GM23338 (cell line): ENCODE data around the gene SCFD1. TPM values are rescaled to one million over a fixed set of nuclear protein-coding genes. Genes with fewer than 3 reads are reported as not detected.

Experiments used
- ATAC-seq: fragments of 200-7000 bp; cut with Tn5 transposase; 3 replicates; pipeline ENCODE4 v1.9.1; 2020
- DNase-seq: peaks from one replicate; pipeline ENCODE4 v3.0.0-alpha.2; 2015; ENCODE audit warnings: low spot score
- H2AFZ ChIP-seq: fragments of 200-600 bp; sonication (generic); 2 replicates; pipeline ENCODE4 v1.8.0; 2016; ENCODE audit warnings: antibody characterized with exemption, mild to moderate bottlenecking, moderate library complexity
- H3F3A ChIP-seq: fragments of 200-600 bp; sonication (generic); replicated peaks from 2 replicates; pipeline ENCODE4 v1.8.0; 2017; ENCODE audit warnings: antibody characterized with exemption, mixed run types, low read depth
- H3K27ac ChIP-seq: fragments of 200-600 bp; sonication (generic); 2 replicates; pipeline ENCODE4 v1.6.1; 2016; ENCODE audit warnings: low read depth
- H3K27me3 ChIP-seq: fragments of 200-600 bp; sonication (generic); 2 replicates; pipeline ENCODE4 v1.8.0; 2016; ENCODE audit warnings: mild to moderate bottlenecking, mixed run types, moderate library complexity; ENCODE audit not compliant: insufficient read depth
- H3K36me3 ChIP-seq: fragments of 200-600 bp; sonication (generic); 2 replicates; pipeline ENCODE4 v1.8.0; 2016; ENCODE audit warnings: mild to moderate bottlenecking; ENCODE audit not compliant: insufficient read depth
- H3K4me1 ChIP-seq: fragments of 200-600 bp; sonication (generic); 2 replicates; pipeline ENCODE4 v1.8.0; 2016; ENCODE audit warnings: mild to moderate bottlenecking, moderate library complexity; ENCODE audit not compliant: insufficient read depth
- H3K4me2 ChIP-seq: fragments of 200-600 bp; sonication (generic); 2 replicates; pipeline ENCODE4 v1.7.1; 2017; ENCODE audit warnings: mixed run types
- H3K4me3 ChIP-seq: fragments of 200-600 bp; sonication (generic); 2 replicates; pipeline ENCODE4 v1.6.1; 2016; ENCODE audit warnings: mixed run types
- H3K79me2 ChIP-seq: fragments of 200-600 bp; sonication (generic); replicated peaks from 2 replicates; pipeline ENCODE4 v1.8.0; 2017; ENCODE audit warnings: mild to moderate bottlenecking; ENCODE audit not compliant: insufficient read depth
- H3K9me2 ChIP-seq: fragments of 200-600 bp; sonication (generic); 2 replicates; pipeline ENCODE4 v1.8.0; 2017; ENCODE audit not compliant: insufficient read depth
- H4K20me1 ChIP-seq: fragments of 200-600 bp; sonication (generic); replicated peaks from 2 replicates; pipeline ENCODE4 v1.8.0; 2017; ENCODE audit warnings: mild to moderate bottlenecking; ENCODE audit not compliant: insufficient read depth
- H3K27ac Mint-ChIP-seq: 2 replicates; pipeline ENCODE4 v1.8.0; 2020; ENCODE audit warnings: inconsistent platforms, mild to moderate bottlenecking, moderate library complexity, mixed read lengths
- H3K27me3 Mint-ChIP-seq: 3 replicates; pipeline ENCODE4 v1.8.0; 2022; ENCODE audit warnings: low read depth, mild to moderate bottlenecking, moderate library complexity, mixed read lengths, inconsistent platforms; ENCODE audit not compliant: insufficient read depth, poor library complexity
- H3K36me3 Mint-ChIP-seq: 3 replicates; pipeline ENCODE4 v1.8.0; 2021; ENCODE audit warnings: low read depth, mild to moderate bottlenecking, inconsistent platforms, moderate library complexity, mixed read lengths
- H3K4me1 Mint-ChIP-seq: 3 replicates; pipeline ENCODE4 v1.8.0; 2020; ENCODE audit warnings: mild to moderate bottlenecking, inconsistent platforms, mixed read lengths
- H3K4me3 Mint-ChIP-seq: 3 replicates; pipeline ENCODE4 v1.8.0; 2021; ENCODE audit warnings: moderate library complexity, mild to moderate bottlenecking, inconsistent platforms, mixed read lengths
- H3K9me3 Mint-ChIP-seq: 3 replicates; pipeline ENCODE4 v1.8.0; 2020; ENCODE audit warnings: moderate library complexity, mild to moderate bottlenecking, inconsistent platforms, mixed read lengths
- CREB1 ChIP-seq: fragments of 250-450 bp; sonication (Bioruptor Pico); IDR thresholded peaks from 2 replicates; pipeline ENCODE4 v1.5.0; 2020; ENCODE audit warnings: low read depth, mild to moderate bottlenecking, moderate library complexity
- EZH2phosphoT487 ChIP-seq: fragments of 200-600 bp; sonication (generic); IDR thresholded peaks from one replicate; pipeline ENCODE4 v1.8.1; 2018; ENCODE audit warnings: antibody characterized with exemption; ENCODE audit not compliant: unreplicated experiment
- STAT1 ChIP-seq: IDR thresholded peaks from one replicate; pipeline ENCODE4 v1.6.1; 2016; ENCODE audit warnings: antibody characterized with exemption; ENCODE audit not compliant: unreplicated experiment
- ZNF114 ChIP-seq: fragments of 250-450 bp; sonication (Bioruptor Pico); IDR thresholded peaks from 2 replicates; pipeline ENCODE4 v1.5.0; 2020; ENCODE audit warnings: mild to moderate bottlenecking, moderate library complexity
- polyA plus RNA-seq: library from polyadenylated mRNA; unstranded; fragments of >200 nt; fragmentation: Nextera tagmentation; extraction: Ambion mirVana; gene quantifications from 2 replicates; pipeline ENCODE4 v1.2.1, GENCODE V29; 2016
- total RNA-seq: library from RNA; depleted of rRNA; stranded (reverse); fragments of >200 nt; shearing (Covaris generic); gene quantifications from 2 replicates; pipeline ENCODE4 v1.2.3, GENCODE V29; 2014
- TF ChIP-seq, protein P1 (sequence below): fragments of 250-450 bp; sonication (Bioruptor Pico); IDR thresholded peaks from 2 replicates; pipeline ENCODE4 v1.5.0; 2020; ENCODE audit warnings: mild to moderate bottlenecking, moderate library complexity
- TF ChIP-seq, protein P2 (sequence below): IDR thresholded peaks from one replicate; pipeline ENCODE4 v1.6.1; 2018; ENCODE audit warnings: antibody characterized with exemption; ENCODE audit not compliant: unreplicated experiment
- TF ChIP-seq, protein P3 (sequence below), 2 experiments: fragments of 200-600 bp in 1 of 2; sonication (generic) in 1 of 2; conservative IDR thresholded peaks; 2 replicates each; pipeline versions ENCODE4 v1.5.1 to v1.6.1; 2016 to 2017; ENCODE audit warnings: antibody characterized with exemption in 2 of 2, low read depth in 2 of 2, mild to moderate bottlenecking in 2 of 2, moderate library complexity in 1 of 2

Gene SCFD1
- total and polyA plus RNA-seq, 2 experiments from 2014 or later: 77.6 to 110 TPM

DNA sequence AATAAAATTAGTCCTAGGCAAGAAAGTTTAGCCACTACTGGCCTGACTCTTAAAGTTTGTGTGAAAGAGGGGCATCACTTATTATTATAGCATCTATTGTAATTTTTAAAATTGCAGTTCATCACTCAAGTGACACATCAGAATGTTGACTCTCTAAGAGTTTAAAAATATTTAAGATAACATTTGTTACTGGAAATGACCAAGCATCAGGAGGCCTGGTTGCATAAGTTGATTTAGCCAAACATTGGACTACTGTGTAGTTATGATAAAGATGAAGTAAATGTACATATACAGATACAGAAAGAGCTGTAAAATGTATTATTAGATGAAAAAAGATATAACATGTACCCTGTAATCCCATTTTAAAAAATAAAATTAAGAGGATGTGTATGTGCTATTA, 47.5 kb downstream of the SCFD1 start (continued):
- TF ChIP-seq, protein P1, sequence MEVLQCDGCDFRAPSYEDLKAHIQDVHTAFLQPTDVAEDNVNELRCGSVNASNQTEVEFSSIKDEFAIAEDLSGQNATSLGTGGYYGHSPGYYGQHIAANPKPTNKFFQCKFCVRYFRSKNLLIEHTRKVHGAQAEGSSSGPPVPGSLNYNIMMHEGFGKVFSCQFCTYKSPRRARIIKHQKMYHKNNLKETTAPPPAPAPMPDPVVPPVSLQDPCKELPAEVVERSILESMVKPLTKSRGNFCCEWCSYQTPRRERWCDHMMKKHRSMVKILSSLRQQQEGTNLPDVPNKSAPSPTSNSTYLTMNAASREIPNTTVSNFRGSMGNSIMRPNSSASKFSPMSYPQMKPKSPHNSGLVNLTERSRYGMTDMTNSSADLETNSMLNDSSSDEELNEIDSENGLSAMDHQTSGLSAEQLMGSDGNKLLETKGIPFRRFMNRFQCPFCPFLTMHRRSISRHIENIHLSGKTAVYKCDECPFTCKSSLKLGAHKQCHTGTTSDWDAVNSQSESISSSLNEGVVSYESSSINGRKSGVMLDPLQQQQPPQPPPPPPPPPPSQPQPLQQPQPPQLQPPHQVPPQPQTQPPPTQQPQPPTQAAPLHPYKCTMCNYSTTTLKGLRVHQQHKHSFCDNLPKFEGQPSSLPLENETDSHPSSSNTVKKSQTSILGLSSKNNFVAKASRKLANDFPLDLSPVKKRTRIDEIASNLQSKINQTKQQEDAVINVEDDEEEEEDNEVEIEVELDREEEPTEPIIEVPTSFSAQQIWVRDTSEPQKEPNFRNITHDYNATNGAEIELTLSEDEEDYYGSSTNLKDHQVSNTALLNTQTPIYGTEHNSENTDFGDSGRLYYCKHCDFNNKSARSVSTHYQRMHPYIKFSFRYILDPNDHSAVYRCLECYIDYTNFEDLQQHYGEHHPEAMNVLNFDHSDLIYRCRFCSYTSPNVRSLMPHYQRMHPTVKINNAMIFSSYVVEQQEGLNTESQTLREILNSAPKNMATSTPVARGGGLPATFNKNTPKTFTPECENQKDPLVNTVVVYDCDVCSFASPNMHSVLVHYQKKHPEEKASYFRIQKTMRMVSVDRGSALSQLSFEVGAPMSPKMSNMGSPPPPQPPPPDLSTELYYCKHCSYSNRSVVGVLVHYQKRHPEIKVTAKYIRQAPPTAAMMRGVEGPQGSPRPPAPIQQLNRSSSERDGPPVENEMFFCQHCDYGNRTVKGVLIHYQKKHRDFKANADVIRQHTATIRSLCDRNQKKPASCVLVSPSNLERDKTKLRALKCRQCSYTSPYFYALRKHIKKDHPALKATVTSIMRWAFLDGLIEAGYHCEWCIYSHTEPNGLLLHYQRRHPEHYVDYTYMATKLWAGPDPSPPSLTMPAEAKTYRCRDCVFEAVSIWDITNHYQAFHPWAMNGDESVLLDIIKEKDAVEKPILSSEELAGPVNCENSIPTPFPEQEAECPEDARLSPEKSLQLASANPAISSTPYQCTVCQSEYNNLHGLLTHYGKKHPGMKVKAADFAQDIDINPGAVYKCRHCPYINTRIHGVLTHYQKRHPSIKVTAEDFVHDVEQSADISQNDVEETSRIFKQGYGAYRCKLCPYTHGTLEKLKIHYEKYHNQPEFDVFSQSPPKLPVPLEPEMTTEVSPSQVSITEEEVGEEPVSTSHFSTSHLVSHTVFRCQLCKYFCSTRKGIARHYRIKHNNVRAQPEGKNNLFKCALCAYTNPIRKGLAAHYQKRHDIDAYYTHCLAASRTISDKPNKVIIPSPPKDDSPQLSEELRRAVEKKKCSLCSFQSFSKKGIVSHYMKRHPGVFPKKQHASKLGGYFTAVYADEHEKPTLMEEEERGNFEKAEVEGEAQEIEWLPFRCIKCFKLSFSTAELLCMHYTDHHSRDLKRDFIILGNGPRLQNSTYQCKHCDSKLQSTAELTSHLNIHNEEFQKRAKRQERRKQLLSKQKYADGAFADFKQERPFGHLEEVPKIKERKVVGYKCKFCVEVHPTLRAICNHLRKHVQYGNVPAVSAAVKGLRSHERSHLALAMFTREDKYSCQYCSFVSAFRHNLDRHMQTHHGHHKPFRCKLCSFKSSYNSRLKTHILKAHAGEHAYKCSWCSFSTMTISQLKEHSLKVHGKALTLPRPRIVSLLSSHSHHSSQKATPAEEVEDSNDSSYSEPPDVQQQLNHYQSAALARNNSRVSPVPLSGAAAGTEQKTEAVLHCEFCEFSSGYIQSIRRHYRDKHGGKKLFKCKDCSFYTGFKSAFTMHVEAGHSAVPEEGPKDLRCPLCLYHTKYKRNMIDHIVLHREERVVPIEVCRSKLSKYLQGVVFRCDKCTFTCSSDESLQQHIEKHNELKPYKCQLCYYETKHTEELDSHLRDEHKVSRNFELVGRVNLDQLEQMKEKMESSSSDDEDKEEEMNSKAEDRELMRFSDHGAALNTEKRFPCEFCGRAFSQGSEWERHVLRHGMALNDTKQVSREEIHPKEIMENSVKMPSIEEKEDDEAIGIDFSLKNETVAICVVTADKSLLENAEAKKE (CRISPR knock-in tag): no peak
- no peak for TF ChIP-seq ZNF114
- TF ChIP-seq, protein P2, sequence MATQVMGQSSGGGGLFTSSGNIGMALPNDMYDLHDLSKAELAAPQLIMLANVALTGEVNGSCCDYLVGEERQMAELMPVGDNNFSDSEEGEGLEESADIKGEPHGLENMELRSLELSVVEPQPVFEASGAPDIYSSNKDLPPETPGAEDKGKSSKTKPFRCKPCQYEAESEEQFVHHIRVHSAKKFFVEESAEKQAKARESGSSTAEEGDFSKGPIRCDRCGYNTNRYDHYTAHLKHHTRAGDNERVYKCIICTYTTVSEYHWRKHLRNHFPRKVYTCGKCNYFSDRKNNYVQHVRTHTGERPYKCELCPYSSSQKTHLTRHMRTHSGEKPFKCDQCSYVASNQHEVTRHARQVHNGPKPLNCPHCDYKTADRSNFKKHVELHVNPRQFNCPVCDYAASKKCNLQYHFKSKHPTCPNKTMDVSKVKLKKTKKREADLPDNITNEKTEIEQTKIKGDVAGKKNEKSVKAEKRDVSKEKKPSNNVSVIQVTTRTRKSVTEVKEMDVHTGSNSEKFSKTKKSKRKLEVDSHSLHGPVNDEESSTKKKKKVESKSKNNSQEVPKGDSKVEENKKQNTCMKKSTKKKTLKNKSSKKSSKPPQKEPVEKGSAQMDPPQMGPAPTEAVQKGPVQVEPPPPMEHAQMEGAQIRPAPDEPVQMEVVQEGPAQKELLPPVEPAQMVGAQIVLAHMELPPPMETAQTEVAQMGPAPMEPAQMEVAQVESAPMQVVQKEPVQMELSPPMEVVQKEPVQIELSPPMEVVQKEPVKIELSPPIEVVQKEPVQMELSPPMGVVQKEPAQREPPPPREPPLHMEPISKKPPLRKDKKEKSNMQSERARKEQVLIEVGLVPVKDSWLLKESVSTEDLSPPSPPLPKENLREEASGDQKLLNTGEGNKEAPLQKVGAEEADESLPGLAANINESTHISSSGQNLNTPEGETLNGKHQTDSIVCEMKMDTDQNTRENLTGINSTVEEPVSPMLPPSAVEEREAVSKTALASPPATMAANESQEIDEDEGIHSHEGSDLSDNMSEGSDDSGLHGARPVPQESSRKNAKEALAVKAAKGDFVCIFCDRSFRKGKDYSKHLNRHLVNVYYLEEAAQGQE: no peak
- no peak for TF ChIP-seq STAT1
- TF ChIP-seq EZH2phosphoT487: no peak

DNA sequence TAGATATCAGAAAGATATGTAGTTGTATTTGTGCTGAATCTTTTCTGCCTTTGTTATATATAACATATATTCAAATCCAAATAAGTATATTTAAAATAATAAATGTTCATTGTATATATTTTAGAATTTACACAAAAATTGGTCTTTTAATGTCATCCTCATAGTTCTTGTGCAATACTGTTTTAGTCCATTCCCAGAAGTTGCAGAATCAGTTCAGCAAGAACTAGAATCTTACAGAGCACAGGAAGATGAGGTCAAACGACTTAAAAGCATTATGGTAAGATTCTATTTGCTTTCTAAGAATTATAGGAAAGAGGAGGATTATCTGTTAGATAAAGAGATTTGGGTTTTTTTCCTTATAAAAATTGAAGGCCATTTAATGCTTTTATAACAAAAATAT, 51.0 kb downstream of the SCFD1 start:
- Histone ChIP-seq H3K4me3 (no peak overlapping the region), H3K27me3 (no peaks in the 10 kb centered on the region), H4K20me1 (no peaks in the 10 kb centered on the region), H3K79me2 (no peaks in the 10 kb centered on the region), H3K9me2 (no peaks in the 10 kb centered on the region), H3F3A (no peaks in the 10 kb centered on the region), H3K4me1 (no peaks in the 10 kb centered on the region), H3K4me2 (no peak overlapping the region), H3K27ac (no peak overlapping the region), H3K36me3 (peaks cover 5% of the 10 kb centered on the region), H2AFZ (no peak overlapping the region)
- H3K4me3 Mint-ChIP-seq: no peak overlapping the region
- no peak overlapping the region for H3K27ac Mint-ChIP-seq
- ATAC-seq (no peak), DNase-seq (no peak)
- no peaks in the 10 kb centered on the region for H3K9me3 Mint-ChIP-seq
- no peaks in the 10 kb centered on the region for H3K27me3 Mint-ChIP-seq
- H3K4me1 Mint-ChIP-seq: no peaks in the 10 kb centered on the region
- peaks cover 6% of the 10 kb centered on the region; the same call in 1 of the 3 replicates for H3K36me3 Mint-ChIP-seq
- no peak for TF ChIP-seq CREB1 (CRISPR knock-in tag)
- TF ChIP-seq, protein P3, sequence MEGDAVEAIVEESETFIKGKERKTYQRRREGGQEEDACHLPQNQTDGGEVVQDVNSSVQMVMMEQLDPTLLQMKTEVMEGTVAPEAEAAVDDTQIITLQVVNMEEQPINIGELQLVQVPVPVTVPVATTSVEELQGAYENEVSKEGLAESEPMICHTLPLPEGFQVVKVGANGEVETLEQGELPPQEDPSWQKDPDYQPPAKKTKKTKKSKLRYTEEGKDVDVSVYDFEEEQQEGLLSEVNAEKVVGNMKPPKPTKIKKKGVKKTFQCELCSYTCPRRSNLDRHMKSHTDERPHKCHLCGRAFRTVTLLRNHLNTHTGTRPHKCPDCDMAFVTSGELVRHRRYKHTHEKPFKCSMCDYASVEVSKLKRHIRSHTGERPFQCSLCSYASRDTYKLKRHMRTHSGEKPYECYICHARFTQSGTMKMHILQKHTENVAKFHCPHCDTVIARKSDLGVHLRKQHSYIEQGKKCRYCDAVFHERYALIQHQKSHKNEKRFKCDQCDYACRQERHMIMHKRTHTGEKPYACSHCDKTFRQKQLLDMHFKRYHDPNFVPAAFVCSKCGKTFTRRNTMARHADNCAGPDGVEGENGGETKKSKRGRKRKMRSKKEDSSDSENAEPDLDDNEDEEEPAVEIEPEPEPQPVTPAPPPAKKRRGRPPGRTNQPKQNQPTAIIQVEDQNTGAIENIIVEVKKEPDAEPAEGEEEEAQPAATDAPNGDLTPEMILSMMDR (conservative IDR thresholded peaks at IDR 0.05; ENCODE audit: low read depth in 2 of 2): no peak
